ENCODE data around the gene MDK.
"Not testable (repeated sequence)": the region's sequence is repeated elsewhere in the genome, so short reads cannot be mapped to it uniquely, and the experiment has no call there.

The MDK gene

GRCh38 chr11:46369458-46370152 is 11.9 kb upstream of the MDK start:
- DNase-seq, result peak; percentile 58

GRCh38 chr11:46370253-46370652 is 11.2 kb upstream of the MDK start:
- DNase-seq, result no peak

DNA sequence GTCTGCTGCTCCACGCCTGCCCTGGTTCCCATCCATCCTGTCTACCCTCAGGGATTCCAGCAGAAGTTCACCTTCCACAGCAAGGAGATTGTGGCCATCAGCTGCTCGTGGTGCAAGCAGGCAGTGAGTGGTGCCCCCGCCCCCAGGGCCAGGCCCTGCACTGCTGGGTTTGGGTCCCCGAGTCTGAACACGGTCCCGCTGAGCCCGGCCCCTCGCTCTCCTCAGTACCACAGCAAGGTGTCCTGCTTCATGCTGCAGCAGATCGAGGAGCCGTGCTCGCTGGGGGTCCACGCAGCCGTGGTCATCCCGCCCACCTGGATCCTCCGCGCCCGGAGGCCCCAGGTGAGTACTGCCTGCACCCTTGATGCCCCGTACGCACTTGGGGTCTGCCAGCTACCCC is 10.2 kb upstream of the MDK start:
- DNase-seq, result not testable (repeated sequence)

- DNase-seq, result no peak
Measured at GRCh38 chr11:46372086-46372485, 9.4 kb upstream of the MDK start.

- not testable (repeated sequence) for DNase-seq
Measured at GRCh38 chr11:46372501-46372900, 9.0 kb upstream of the MDK start.

DNA sequence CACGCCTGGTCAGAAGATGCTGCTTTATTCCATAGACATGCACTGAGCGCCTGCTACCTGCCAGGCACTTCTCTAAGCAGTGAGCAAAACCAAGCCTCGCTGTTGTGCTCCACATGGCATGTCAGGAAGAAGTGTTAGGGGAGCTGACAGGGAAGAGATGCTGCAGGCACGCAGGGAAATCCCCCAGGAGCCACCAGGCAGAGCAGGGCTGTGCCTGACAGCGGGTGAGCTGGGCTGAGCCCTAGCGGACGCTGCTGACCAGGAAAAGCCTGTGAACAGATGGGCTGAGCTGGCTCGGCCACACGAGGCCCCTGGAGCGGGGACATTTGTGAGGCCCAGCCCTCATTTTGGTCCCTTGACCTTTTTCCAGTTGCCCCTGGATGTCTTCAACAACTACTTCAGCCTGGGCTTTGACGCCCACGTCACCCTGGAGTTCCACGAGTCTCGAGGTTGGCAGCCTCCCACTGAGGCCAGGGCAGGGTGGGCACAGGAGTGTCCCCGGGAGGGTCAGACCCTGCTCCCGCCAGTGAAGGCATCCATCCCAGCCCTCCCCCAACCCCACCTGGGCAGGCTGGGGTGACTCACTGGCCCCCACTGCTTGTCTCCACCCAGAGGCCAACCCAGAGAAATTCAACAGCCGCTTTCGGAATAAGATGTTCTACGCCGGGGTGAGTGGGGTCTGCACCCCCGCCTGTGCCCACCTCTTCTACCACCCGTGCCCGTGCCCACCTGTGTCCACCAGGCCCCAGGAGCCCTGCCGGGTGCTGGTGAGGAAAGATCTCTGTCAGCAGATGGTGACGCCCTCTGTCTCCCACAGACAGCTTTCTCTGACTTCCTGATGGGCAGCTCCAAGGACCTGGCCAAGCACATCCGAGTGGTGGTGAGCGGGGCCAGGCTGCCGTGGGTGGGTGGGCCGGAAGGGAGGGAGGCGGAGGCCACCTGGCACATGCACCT is 7.4 kb upstream of the MDK start:
- no peak for DNase-seq

GRCh38 chr11:46374815-46375214 is 6.7 kb upstream of the MDK start:
- no peak for DNase-seq

GRCh38 chr11:46375392-46376101 is 5.9 kb upstream of the MDK start:
- no peak for DNase-seq

DNA sequence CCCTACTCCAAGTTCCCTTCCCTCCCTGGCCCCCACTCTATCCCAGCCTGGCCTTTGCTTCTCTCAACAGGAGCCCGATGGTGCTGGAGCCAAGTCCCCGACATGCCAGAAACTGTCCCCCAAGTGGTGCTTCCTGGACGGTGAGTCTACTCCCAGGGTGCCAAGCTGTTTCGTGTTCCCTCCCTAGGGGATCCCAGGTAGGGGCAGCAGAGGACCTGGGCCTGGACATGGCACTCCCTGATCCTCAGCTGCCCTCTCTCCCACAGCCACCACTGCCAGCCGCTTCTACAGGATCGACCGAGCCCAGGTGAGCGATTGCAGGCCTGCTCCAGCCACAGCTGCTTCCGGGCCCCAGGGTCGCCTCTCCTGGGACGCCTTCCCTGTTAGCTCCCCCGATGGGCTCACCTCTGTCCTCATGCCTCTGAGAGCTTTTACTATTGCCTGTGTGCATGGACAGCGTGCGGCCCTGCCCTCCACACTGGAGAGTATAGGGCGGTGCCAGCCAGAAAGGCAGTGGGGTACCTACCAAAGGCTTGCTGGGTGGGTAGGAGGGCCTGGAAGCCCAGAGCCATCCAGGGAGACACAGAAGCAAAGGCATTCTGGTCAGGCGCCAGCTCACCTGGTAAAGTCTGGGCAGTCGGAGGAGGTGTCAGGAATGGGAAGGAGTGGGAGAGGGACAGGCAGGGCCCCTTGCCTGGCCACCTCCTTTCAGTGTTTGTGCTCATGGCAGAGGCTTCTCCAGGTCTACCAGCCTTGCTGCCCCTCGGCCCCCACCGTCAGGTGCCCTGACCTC is 5.0 kb upstream of the MDK start:
- no peak for DNase-seq

- no peak for DNase-seq
Measured at GRCh38 chr11:46377290-46377689, 4.2 kb upstream of the MDK start.

DNA sequence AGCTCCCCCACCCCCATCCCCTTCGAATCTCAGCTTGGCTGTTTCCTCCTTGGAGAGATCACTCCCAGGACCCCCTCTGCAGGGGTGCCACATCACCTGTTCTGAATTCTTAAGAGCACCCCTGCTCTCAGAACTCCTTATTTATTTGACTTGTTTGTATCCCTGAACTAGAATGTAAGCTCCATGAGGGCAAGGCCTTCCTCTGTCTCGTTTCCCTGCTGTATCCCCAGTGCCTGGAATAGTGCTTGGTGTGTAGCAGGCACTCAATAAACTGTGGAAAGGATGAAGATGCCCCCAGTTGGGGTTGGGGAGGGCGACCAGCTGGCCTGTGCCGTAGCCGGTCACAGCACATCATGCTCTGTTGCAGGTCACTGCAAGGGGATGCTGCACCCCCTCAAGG is 3.6 kb upstream of the MDK start:
- no peak for DNase-seq

DNA sequence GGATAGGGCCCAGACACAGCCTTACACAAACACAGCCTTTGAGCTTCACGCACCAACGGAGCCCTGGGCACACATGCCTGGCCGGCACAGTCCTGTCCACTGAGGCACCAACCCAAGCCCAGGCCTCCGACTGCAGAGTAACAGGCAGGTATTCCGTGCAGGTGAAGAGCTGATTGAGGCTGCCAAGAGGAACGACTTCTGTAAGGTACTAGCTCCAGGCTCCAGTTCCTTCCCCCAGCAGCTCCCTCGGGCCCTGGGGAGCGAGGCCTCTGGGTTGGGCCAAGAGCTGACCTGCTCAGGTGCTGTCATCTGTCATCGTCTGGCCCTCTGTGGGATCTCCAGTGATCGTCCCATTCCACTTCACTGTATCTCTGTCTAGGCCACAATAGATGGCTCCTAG is 3.2 kb upstream of the MDK start:
- no peak for DNase-seq

DNA sequence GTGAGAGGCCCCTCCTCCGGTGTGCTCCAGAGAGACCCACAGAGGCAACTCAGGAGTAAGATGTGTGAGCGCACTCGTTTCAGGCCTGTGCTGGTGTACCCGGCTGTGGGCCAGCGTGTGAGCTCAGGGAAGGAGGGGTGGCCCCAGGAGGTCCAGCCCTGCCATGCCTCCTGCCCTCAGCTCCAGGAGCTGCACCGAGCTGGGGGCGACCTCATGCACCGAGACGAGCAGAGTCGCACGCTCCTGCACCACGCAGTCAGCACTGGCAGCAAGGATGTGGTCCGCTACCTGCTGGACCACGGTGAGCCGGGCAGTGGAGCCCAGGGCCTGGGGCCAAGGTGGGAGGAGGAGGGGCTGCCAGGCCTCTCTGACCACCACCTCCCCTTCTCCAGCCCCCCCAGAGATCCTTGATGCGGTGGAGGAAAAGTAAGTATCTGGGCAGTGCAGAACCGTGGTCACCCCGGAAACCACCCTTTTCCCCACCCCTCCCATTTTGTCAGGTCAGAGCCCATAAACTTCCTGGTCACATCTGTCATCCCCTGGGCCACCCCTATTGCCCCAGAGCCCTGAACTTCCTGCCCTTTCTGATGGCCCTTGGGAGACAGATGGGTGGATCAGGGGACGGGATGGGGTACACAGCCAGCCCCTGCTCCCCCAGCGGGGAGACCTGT is 2.5 kb upstream of the MDK start:
- DNase-seq, result no peak

DNA sequence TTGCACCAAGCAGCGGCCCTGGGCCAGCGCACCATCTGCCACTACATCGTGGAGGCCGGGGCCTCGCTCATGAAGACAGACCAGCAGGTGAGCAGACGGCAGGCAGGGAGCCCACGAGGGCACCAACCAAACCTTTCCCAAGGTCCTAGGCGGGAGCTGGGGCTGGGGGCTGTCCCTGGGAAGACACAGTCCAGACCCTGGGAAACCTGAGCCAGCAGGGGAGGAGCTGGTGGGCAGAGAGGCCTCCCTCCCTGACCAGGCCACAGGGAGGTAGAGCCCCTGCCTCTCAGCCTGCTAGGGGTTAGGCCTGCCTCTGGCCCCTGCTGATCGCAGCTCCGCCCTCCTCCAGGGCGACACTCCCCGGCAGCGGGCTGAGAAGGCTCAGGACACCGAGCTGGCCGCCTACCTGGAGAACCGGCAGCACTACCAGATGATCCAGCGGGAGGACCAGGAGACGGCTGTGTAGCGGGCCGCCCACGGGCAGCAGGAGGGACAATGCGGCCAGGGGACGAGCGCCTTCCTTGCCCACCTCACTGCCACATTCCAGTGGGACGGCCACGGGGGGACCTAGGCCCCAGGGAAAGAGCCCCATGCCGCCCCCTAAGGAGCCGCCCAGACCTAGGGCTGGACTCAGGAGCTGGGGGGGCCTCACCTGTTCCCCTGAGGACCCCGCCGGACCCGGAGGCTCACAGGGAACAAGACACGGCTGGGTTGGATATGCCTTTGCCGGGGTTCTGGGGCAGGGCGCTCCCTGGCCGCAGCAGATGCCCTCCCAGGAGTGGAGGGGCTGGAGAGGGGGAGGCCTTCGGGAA is 1.8 kb upstream of the MDK start:
- not testable (repeated sequence) for DNase-seq

- peak; percentile 52 for DNase-seq
Measured at GRCh38 chr11:46380340-46381047, 975 bp upstream of the MDK start.

GRCh38 chr11:46381819-46382645 is 563 bp downstream of the MDK start:
- no peak for DNase-seq

DNA sequence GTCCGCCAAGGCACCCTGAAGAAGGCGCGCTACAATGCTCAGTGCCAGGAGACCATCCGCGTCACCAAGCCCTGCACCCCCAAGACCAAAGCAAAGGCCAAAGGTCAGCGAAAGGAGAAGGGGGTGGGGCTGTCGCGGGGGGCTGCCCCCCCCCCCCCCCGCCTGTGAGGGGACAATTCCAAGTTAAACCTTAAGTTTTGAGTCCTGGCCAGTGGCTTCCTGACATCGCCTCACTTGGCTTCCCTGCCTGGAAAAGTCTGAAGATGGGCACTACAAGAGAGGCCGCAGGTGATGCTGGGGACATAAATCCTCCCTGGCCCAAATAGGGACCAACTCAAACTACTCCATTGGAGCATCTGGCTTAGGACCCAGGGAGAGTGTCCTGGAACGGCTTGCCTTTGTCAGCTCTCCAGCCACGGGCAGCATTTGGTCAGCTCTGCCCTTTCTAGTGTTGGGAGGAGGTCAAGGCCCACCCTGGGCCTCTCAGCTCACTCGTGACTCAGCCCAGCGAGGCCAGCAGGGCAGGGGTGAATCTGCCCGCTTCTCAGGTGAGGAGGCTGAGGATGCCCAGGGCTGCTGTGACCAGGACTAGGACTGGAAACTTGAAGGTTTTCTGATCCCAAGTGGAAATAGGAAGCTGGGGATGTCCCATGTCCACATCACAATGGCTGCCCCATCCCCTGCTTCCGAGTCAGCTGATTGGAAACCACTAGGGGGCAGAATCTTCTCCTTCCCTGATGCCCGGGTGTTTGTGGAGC is 1.4 kb downstream of the MDK start:
- DNase-seq, result no peak

DNA sequence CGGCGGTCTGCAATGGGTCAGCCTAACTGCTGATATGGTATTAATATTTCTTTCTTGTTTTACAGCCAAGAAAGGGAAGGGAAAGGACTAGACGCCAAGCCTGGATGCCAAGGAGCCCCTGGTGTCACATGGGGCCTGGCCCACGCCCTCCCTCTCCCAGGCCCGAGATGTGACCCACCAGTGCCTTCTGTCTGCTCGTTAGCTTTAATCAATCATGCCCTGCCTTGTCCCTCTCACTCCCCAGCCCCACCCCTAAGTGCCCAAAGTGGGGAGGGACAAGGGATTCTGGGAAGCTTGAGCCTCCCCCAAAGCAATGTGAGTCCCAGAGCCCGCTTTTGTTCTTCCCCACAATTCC is 1.9 kb downstream of the MDK start:
- DNase-seq, result no peak
